ENCODE results near the gene CCDC30.

DNA sequence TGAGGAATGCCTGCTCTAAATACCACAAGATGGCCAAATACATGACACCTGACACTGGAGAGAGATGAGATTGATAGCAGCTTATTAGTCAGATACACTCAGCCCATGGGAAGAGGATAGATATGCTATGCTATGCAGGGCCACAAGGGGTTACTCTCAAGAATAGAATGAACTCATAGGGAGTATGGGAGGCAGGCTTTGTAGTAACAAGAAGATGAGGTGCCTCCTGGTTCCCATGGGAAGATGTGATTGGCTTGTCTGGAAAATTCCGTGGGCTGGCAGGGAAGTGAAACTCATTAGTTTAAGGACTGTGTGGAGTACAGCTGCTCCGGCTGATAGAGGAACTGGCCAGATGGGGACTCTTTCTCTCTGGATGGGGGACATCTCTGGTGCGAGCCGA, 16.5 kb downstream of the CCDC30 start:
- TF ChIP-seq, protein P1, sequence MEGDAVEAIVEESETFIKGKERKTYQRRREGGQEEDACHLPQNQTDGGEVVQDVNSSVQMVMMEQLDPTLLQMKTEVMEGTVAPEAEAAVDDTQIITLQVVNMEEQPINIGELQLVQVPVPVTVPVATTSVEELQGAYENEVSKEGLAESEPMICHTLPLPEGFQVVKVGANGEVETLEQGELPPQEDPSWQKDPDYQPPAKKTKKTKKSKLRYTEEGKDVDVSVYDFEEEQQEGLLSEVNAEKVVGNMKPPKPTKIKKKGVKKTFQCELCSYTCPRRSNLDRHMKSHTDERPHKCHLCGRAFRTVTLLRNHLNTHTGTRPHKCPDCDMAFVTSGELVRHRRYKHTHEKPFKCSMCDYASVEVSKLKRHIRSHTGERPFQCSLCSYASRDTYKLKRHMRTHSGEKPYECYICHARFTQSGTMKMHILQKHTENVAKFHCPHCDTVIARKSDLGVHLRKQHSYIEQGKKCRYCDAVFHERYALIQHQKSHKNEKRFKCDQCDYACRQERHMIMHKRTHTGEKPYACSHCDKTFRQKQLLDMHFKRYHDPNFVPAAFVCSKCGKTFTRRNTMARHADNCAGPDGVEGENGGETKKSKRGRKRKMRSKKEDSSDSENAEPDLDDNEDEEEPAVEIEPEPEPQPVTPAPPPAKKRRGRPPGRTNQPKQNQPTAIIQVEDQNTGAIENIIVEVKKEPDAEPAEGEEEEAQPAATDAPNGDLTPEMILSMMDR (IDR thresholded peaks at IDR 0.05) = no peak
- no peak for TF ChIP-seq EP300 (IDR thresholded peaks at IDR 0.05)
- no peak for TF ChIP-seq POLR2AphosphoS5 (IDR thresholded peaks at IDR 0.05)
- no peak for TF ChIP-seq POLR2A (IDR thresholded peaks at IDR 0.05)
